WERI-Rb-1 (cell line): ENCODE results near the gene NCOA4.
"Not testable (repeated sequence)": the region's sequence is repeated elsewhere in the genome, so short reads cannot be mapped to it uniquely, and the experiment has no call there.

Experiments
- DNase-seq: peaks from one replicate; pipeline ENCODE4 v3.0.0-alpha.2; 2020
- H3K27ac ChIP-seq: fragments of 250-450 bp; sonication (Bioruptor Pico); 2 replicates; pipeline ENCODE4 v1.5.1; 2020; ENCODE audit warnings: mild to moderate bottlenecking, moderate library complexity
- H3K27me3 ChIP-seq: fragments of 250-450 bp; sonication (Bioruptor Pico); 2 replicates; pipeline ENCODE4 v1.5.1; 2021; ENCODE audit warnings: mild to moderate bottlenecking, low read depth, moderate library complexity; ENCODE audit not compliant: insufficient read depth, severe bottlenecking
- H3K36me3 ChIP-seq: fragments of 250-450 bp; sonication (Bioruptor Pico); 2 replicates; pipeline ENCODE4 v1.5.1; 2020; ENCODE audit warnings: mild to moderate bottlenecking, moderate library complexity
- H3K4me3 ChIP-seq: 2 replicates; pipeline ENCODE4 v1.5.1; 2011; ENCODE audit warnings: low read depth, mild to moderate bottlenecking, control low read depth, low read length
- H3K9me3 ChIP-seq: fragments of 250-450 bp; sonication (Bioruptor Pico); 2 replicates; pipeline ENCODE4 v1.5.1; 2021; ENCODE audit warnings: mild to moderate bottlenecking, moderate library complexity; ENCODE audit not compliant: severe bottlenecking
- CTCF ChIP-seq: IDR thresholded peaks from 2 replicates; pipeline ENCODE4 v1.5.1; 2011; ENCODE audit warnings: low read depth, mild to moderate bottlenecking, control low read depth, inconsistent platforms, low read length

Gene NCOA4

DNA sequence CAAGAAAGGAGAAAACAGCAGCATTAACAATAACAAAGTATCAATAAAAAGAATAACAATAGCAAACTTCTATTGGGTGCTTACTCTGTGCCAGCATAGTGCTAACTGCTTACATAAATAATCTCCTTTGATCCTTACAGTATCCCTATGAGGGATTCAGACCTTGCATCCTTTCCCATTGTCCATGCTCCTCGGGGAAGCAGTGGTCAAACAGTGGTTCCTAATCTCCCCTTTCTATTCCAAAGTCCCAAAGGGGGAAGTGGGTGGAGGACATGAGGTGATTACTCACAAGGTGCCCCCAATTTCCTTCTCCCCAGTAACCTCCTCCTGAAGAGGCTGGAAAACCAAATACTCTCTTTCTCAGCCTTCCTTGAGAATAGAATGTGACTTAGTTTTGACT lies 37.7 kb upstream of the NCOA4 start:
- Histone ChIP-seq H3K36me3 (no peaks in the 10 kb centered on the region), H3K27me3 (no peaks in the 10 kb centered on the region), H3K4me3 (no peak overlapping the region), H3K9me3 (no peaks in the 10 kb centered on the region), H3K27ac (no peak overlapping the region)
- no peak for TF ChIP-seq CTCF
- DNase-seq, result no peak

- Histone ChIP-seq H3K27me3 (no peaks in the 10 kb centered on the region), H3K9me3 (no peaks in the 10 kb centered on the region), H3K4me3 (no peak overlapping the region), H3K27ac (no peak overlapping the region), H3K36me3 (no peaks in the 10 kb centered on the region)
- TF ChIP-seq CTCF, result no peak
- DNase-seq, result no peak
Observed at GRCh38 chr10:46064269-46064817, 33.9 kb upstream of the NCOA4 start.

DNA sequence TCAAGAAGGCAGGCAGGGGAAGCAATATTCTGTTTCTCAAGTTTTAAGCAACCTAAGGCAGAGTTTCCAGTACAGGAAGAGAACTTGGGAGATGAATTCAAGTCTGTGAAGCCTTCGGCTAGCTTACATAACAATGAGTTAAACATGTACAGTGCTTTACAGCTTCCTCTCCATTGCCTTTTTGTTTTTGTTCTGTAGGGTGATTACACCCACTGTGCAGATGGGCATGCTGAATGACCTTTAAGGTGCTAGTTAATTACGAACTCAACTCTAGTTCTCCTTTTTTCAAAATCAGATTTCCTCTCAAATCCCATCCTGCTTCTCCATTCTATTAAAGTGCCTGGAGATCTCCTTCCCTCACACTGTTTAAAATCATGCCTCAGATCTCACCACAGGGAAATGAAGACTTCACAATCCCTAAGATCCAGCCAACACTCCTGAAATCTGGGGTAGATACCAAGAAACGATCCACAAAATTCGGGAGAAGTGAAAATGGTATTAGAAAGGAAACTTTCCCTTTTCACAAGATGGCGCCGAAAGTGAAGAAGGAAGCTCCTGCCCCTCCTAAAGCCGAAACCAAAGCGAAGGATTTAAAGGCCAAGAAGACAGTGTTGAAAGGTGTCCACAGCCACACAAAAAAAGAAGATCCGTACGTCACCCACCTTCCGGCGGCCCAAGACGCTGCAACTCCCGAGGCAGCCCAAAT lies 32.5 kb upstream of the NCOA4 start:
- Histone ChIP-seq H3K36me3 (no peaks in the 10 kb centered on the region), H3K27me3 (no peaks in the 10 kb centered on the region), H3K27ac (no peak overlapping the region), H3K4me3 (no peak overlapping the region), H3K9me3 (no peaks in the 10 kb centered on the region)
- no peak for DNase-seq
- TF ChIP-seq CTCF, result no peak

DNA sequence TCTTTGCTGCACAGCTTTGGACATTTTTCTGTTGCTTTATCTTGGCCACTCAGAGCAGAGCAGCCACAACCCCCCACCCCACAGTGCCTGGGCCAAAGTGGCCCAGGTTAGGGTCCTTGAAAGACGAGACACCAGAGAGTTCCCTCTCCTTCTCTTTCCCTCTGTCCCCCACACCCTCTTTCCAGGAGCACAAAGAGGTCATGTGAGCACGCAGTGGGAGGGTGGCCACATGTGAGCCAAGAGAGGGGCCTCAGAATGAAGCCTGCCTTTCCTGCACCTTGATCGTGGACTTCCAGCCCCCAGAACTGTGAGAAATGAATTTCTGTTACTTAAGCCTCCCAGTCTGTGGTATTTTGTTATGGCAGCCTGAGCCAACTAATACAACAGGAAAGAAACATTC lies 30.3 kb upstream of the NCOA4 start:
- Histone ChIP-seq H3K27ac (no peak overlapping the region), H3K4me3 (no peak overlapping the region), H3K9me3 (no peaks in the 10 kb centered on the region), H3K27me3 (no peaks in the 10 kb centered on the region), H3K36me3 (no peaks in the 10 kb centered on the region)
- DNase-seq, result no peak
- no peak for TF ChIP-seq CTCF

GRCh38 chr10:46057927-46058326 lies 27.5 kb upstream of the NCOA4 start:
- H3K27ac ChIP-seq, DNase-seq, H3K4me3 ChIP-seq, H3K9me3 ChIP-seq, H3K27me3 ChIP-seq, H3K36me3 ChIP-seq: not testable (repeated sequence)

DNA sequence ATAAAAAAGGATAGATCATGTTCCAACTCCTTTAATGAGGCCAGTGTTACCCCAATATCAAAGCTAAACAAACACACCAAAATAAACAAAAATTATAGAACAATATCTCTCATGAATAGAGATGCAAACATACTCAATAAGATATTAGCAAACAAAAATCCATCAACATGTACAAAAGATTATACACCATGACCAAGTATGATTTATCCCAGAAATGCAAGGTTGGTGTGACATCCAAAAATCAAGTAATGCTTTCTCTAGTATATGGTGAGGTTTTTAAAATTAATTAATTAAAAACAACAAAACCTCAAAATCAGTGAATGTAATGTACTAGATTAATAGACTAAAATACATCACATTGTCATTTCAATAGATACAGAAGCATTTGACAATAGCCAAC lies 26.6 kb upstream of the NCOA4 start:
- Histone ChIP-seq H3K27me3 (no peaks in the 10 kb centered on the region), H3K4me3 (no peak overlapping the region), H3K27ac (no peak overlapping the region), H3K9me3 (no peaks in the 10 kb centered on the region), H3K36me3 (no peaks in the 10 kb centered on the region)
- TF ChIP-seq CTCF, result no peak
- DNase-seq, result no peak
